Endothelial cell of umbilical vein (primary cell): ENCODE measurements around the gene GPHA2. TPM values are rescaled to one million over a fixed set of nuclear protein-coding genes. Genes with fewer than 3 reads are reported as not detected.

Experiments
- BruUV-seq: library from RNA; stranded (reverse); fragments of 400-500 nt; replicated peaks from 2 replicates; lab custom pipeline; 2021; lab: Mats Ljungman, UMichigan
- CTCF ChIA-PET: fragments of 300-600, 350-600 bp; sonication (Branson Sonifier 250); formaldehyde crosslinking; loops from one replicate; lab custom pipeline; 2021; ENCODE audit warnings: antibody characterized with exemption, inconsistent platforms; lab: Charles Lee
- POLR2A ChIA-PET: fragments of 300-600, 350-600 bp; sonication (Branson Sonifier 250); formaldehyde crosslinking; loops from one replicate; lab custom pipeline; 2021; ENCODE audit warnings: antibody characterized with exemption, inconsistent platforms; lab: Charles Lee
- DNase-seq: peaks from one replicate; pipeline ENCODE4 v3.0.0-alpha.2; 2011; ENCODE audit warnings: low read depth, low spot score
- FAIRE-seq: peaks from 2 replicates; lab custom pipeline; 2011; peaks lifted over from hg19 to GRCh38; lab: Jason Lieb, UNC
- H2AFZ ChIP-seq: 2 replicates; pipeline ENCODE4 v1.6.0; 2012; ENCODE audit warnings: low read depth, low read length, control low read depth, inconsistent platforms
- H3K27ac ChIP-seq: 2 replicates; pipeline ENCODE4 v1.5.1; 2011; ENCODE audit warnings: low read depth, mild to moderate bottlenecking, control low read depth, low read length, moderate library complexity; ENCODE audit not compliant: insufficient read depth
- H3K27me3 ChIP-seq, 2 experiments: 2 replicates each; pipeline versions ENCODE4 v1.6.0 to v1.6.1; 2011; ENCODE audit warnings: low read length in 2 of 2, mixed read lengths in 1 of 2; ENCODE audit not compliant: control insufficient read depth in 2 of 2, insufficient read depth in 2 of 2
- H3K36me3 ChIP-seq, 2 experiments: 2 replicates in 1 of 2; 3 replicates in 1 of 2; pipeline ENCODE4 v1.5.1; 2011; ENCODE audit warnings: low read length in 2 of 2, mild to moderate bottlenecking in 1 of 2, moderate library complexity in 1 of 2; ENCODE audit not compliant: control insufficient read depth in 2 of 2, insufficient read depth in 2 of 2; ENCODE audit errors: extremely low read depth in 1 of 2
- H3K4me1 ChIP-seq: 3 replicates; pipeline ENCODE4 v1.5.1; 2011; ENCODE audit warnings: mild to moderate bottlenecking, low read length; ENCODE audit not compliant: control insufficient read depth, insufficient read depth; ENCODE audit errors: extremely low read depth
- H3K4me2 ChIP-seq: 2 replicates; pipeline ENCODE4 v1.6.1; 2011; ENCODE audit warnings: low read length, control low read depth, mixed read lengths; ENCODE audit not compliant: insufficient read depth
- H3K4me3 ChIP-seq, 3 experiments: fragments of 200-600 bp in 1 of 3; sonication (generic), shearing (Covaris generic) in 1 of 3; replicated peaks in 1 of 3; 2 replicates each; pipeline ENCODE4 v1.5.1; 2011 to 2016; ENCODE audit warnings: control low read depth in 3 of 3, low read length in 3 of 3, mild to moderate bottlenecking in 2 of 3, inconsistent platforms in 1 of 3, low read depth in 1 of 3, moderate library complexity in 1 of 3; ENCODE audit not compliant: insufficient read depth in 1 of 3
- H3K79me2 ChIP-seq: 2 replicates; pipeline ENCODE4 v1.6.0; 2012; ENCODE audit warnings: low read length, inconsistent platforms; ENCODE audit not compliant: control insufficient read depth, insufficient read depth
- H3K9ac ChIP-seq: replicated peaks from 2 replicates; pipeline ENCODE3; 2011; ENCODE audit warnings: low read length, control low read depth; ENCODE audit not compliant: insufficient read depth; ENCODE audit errors: extremely low read depth
- H3K9me1 ChIP-seq: replicated peaks from 3 replicates; pipeline ENCODE4 v1.6.0; 2011; ENCODE audit warnings: mild to moderate bottlenecking, low read length; ENCODE audit not compliant: control insufficient read depth, insufficient read depth; ENCODE audit errors: extremely low read depth
- H3K9me3 ChIP-seq: replicated peaks from 2 replicates; pipeline ENCODE4 v1.5.1; 2012; ENCODE audit warnings: low read length, inconsistent platforms; ENCODE audit not compliant: control insufficient read depth, insufficient read depth
- H4K20me1 ChIP-seq: replicated peaks from 2 replicates; pipeline ENCODE3; 2011; ENCODE audit warnings: mild to moderate bottlenecking, low read length; ENCODE audit not compliant: control insufficient read depth, insufficient read depth; ENCODE audit errors: extremely low read depth
- CTCF ChIP-seq, 2 donors: IDR thresholded peaks; 1 replicate in 1 of 2; 2 replicates in 1 of 2; pipeline ENCODE4 v1.5.1; 2011; ENCODE audit warnings: low read length in 2 of 2, mild to moderate bottlenecking in 2 of 2, moderate library complexity in 2 of 2, control low read depth in 1 of 2, inconsistent platforms in 1 of 2, low read depth in 1 of 2; ENCODE audit not compliant: insufficient read depth in 1 of 2; ENCODE audit errors: extremely low read depth in 1 of 2
- EZH2 ChIP-seq: IDR thresholded peaks from 2 replicates; pipeline ENCODE4 v1.6.1; 2012; ENCODE audit warnings: borderline replicate concordance, low read depth, mild to moderate bottlenecking, moderate library complexity, low read length, inconsistent platforms; ENCODE audit not compliant: severe bottlenecking
- FOS ChIP-seq: IDR thresholded peaks from 2 replicates; pipeline ENCODE4 v1.6.1; 2011; ENCODE audit warnings: mild to moderate bottlenecking, low read length, moderate library complexity, borderline replicate concordance; ENCODE audit not compliant: insufficient read depth
- GATA2 ChIP-seq: IDR thresholded peaks from 2 replicates; pipeline ENCODE4 v1.7.0; 2011; ENCODE audit warnings: low read depth, mild to moderate bottlenecking, moderate library complexity, mixed read lengths, low read length; ENCODE audit not compliant: insufficient read length, insufficient read depth
- JUN ChIP-seq: IDR thresholded peaks from 2 replicates; pipeline ENCODE4 v1.6.1; 2011; ENCODE audit warnings: borderline replicate concordance, low read depth; ENCODE audit not compliant: insufficient read length, insufficient read depth
- MYC ChIP-seq: IDR thresholded peaks from one replicate; pipeline ENCODE4 v1.6.1; 2011; ENCODE audit warnings: mild to moderate bottlenecking, low read depth, low read length
- POLR2A ChIP-seq: IDR thresholded peaks from 2 replicates; pipeline ENCODE4 v1.6.1; 2012; ENCODE audit warnings: low read depth, mild to moderate bottlenecking, control low read depth, low read length
- POLR2AphosphoS5 ChIP-seq: IDR thresholded peaks from 2 replicates; pipeline ENCODE4 v1.6.1; 2012; ENCODE audit warnings: low read depth, mild to moderate bottlenecking, control low read depth, low read length, moderate library complexity; ENCODE audit not compliant: insufficient read depth
- dilution Hi-C: fragments of 300-500 bp; cut with MboI; formaldehyde crosslinking; loops from one replicate; pipeline ENCODE4 v1.15.0; 2019; ENCODE audit warnings: low sequenced_read_pairs; ENCODE audit not compliant: extremely low pct_ligation_motif_present
- intact Hi-C: fragments of 100-400 bp; cut with micrococcal nuclease; formaldehyde crosslinking; loops from one replicate; pipeline ENCODE4 v1.10.0; 2022
- polyA plus RNA-seq, 4 experiments: library from polyadenylated mRNA; depleted of rRNA in 3 of 4; stranded (reverse) in 3 of 4; unstranded in 1 of 4; fragments of >200 nt; gene quantifications; 2 replicates each; pipeline versions ENCODE4 v1.2.1 to v1.2.3, GENCODE V29; 2011 to 2012; ENCODE audit warnings: missing spikeins in 1 of 4
- total RNA-seq: library from RNA; stranded (reverse); gene quantifications from 2 replicates; pipeline ENCODE4 v1.2.3, GENCODE V29; 2021
- TF ChIP-seq, protein P1 (sequence below): IDR thresholded peaks from 2 replicates; pipeline ENCODE4 v1.6.1; 2011; ENCODE audit not compliant: insufficient read depth, insufficient read length

The GPHA2 gene
- total and polyA plus RNA-seq, 2 donors (not counting 3 experiments of a cell fraction or from before 2014, with no cell fraction given) = not detected

DNA sequence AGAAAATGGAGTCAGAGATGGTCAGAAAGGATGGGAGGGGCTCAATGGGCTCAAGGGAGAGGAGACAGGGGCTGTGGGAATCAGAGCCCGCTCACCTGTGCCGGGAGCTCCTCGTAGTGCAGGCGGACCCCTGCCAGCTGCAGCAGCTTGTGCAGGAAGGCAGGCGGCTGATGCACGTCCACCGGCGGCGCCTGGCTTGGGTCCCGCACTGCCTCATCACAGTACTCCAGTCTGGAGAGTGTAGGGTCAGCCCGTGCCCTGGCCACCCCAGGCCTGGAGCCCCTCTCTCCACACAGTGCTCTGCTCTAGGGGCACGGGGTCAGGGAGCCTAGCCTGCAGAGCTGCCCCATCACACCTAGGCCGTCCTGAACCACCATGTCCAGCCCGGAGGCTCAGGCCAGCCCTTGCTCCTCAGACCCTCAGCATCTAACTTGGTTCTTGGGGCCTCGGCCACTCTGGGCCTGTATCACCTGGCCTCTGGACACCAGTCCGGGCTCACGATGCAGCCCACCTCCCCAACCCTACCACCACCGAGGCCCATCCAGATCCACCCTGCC lies 22.4 kb downstream of the GPHA2 start:
- H3K4me2 ChIP-seq = no peak overlapping the region
- intact Hi-C loops (no loop called here), dilution Hi-C loops (no loop called here)
- H3K27me3 ChIP-seq = no peaks in the 10 kb centered on the region
- no peak overlapping the region for H3K9ac ChIP-seq
- no peak overlapping the region for H3K4me3 ChIP-seq
- no peak for TF ChIP-seq GATA2
- no peak for TF ChIP-seq FOS
- TF ChIP-seq MYC = no peak
- no peak for TF ChIP-seq CTCF (IDR thresholded peaks at IDR 0.05; ENCODE audit: extremely low read depth in 1 of 2, insufficient read depth in 1 of 2, low read depth in 1 of 2, low read length in 2 of 2)
- TF ChIP-seq, protein P1, sequence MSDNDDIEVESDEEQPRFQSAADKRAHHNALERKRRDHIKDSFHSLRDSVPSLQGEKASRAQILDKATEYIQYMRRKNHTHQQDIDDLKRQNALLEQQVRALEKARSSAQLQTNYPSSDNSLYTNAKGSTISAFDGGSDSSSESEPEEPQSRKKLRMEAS = no peak
- TF ChIP-seq POLR2AphosphoS5 = no peak
- no peak for TF ChIP-seq JUN
- no peak for TF ChIP-seq POLR2A
- no peak for TF ChIP-seq EZH2
- H3K36me3 ChIP-seq = peaks cover 7 to 52% of the 10 kb centered on the region in 2 experiments
- CTCF ChIA-PET = interaction anchor here (2.0 kb wide), 1 partner anchor 25 kb away, joined by 8 read pairs; no protein-coding TSS in a partner anchor
- H3K9me3 ChIP-seq = no peaks in the 10 kb centered on the region
- DNase-seq (no peak), FAIRE-seq (no peak)
- POLR2A ChIA-PET = no interaction called here
- peaks cover 7% of the 10 kb centered on the region for H3K79me2 ChIP-seq
- H2AFZ ChIP-seq = no peak overlapping the region
- BruUV-seq = no TSS peak
- no peaks in the 10 kb centered on the region for H3K9me1 ChIP-seq
- no peak overlapping the region for H3K27ac ChIP-seq
- no peaks in the 10 kb centered on the region for H4K20me1 ChIP-seq
- peaks cover 11% of the 10 kb centered on the region for H3K4me1 ChIP-seq
